B cell (primary cell): ENCODE data around the gene ABCC1. TPM values are rescaled to one million over a fixed set of nuclear protein-coding genes. Genes with fewer than 3 reads are reported as not detected.

ENCODE experiments used
- ATAC-seq: fragments of 200-7000 bp; cut with Tn5 transposase; one replicate; pipeline ENCODE4 v1.10.0; 2021; ENCODE audit warnings: low read depth, mild to moderate bottlenecking, moderate number of reproducible peaks, moderate library complexity
- CTCF ChIA-PET: fragments of 350-600 bp; sonication (Branson Sonifier 250); formaldehyde crosslinking; loops from one replicate; lab custom pipeline; 2021; ENCODE audit warnings: antibody characterized with exemption, inconsistent platforms; lab: Charles Lee
- POLR2A ChIA-PET: fragments of 350-600 bp; sonication (Branson Sonifier 250); formaldehyde crosslinking; loops from one replicate; lab custom pipeline; 2021; ENCODE audit warnings: antibody characterized with exemption; lab: Charles Lee
- DNase-seq: peaks from one replicate; pipeline ENCODE4 v3.0.0; 2013
- H2AFZ ChIP-seq: 2 replicates; pipeline ENCODE4 v1.6.1; 2012; ENCODE audit warnings: mild to moderate bottlenecking, low read depth, low read length; ENCODE audit not compliant: insufficient read depth, poor library complexity, severe bottlenecking
- H3K27ac ChIP-seq, 2 donors: 1 replicate in 1 of 2; 2 replicates in 1 of 2; pipeline ENCODE4 v1.5.1; 2012 to 2013; ENCODE audit warnings: low read length in 2 of 2, mild to moderate bottlenecking in 2 of 2, moderate library complexity in 1 of 2
- H3K27me3 ChIP-seq, 4 experiments: fragments of 200-600 bp in 1 of 4; sonication (generic) in 1 of 4; replicated peaks in 1 of 4; 1 replicate in 2 of 4; 2 replicates in 2 of 4; pipeline versions ENCODE4 v1.6.1 to v1.7.0; 2013 to 2016; ENCODE audit warnings: low read length in 3 of 4, mild to moderate bottlenecking in 2 of 4, mixed read lengths in 1 of 4, moderate library complexity in 1 of 4; ENCODE audit not compliant: insufficient read depth in 4 of 4, control insufficient read depth in 3 of 4; ENCODE audit errors: control extremely low read depth in 1 of 4
- H3K36me3 ChIP-seq, 2 experiments: replicated peaks in 1 of 2; 1 replicate in 1 of 2; 2 replicates in 1 of 2; pipeline versions ENCODE4 v1.6.1 to v1.7.1; 2013; ENCODE audit warnings: low read length in 1 of 2; ENCODE audit not compliant: insufficient read depth in 2 of 2, control insufficient read depth in 1 of 2; ENCODE audit errors: control extremely low read depth in 1 of 2, extremely low read depth in 1 of 2
- H3K4me1 ChIP-seq, 2 donors: fragments of 200-600 bp in 1 of 2; sonication (generic) in 1 of 2; 1 replicate in 1 of 2; 2 replicates in 1 of 2; pipeline versions ENCODE4 v1.5.1 to v1.6.1; 2013 to 2017; ENCODE audit warnings: low read length in 2 of 2; ENCODE audit not compliant: control insufficient read depth in 2 of 2, insufficient read depth in 2 of 2
- H3K4me2 ChIP-seq: replicated peaks from 2 replicates; pipeline ENCODE3; 2012; ENCODE audit warnings: mild to moderate bottlenecking, low read depth, low read length; ENCODE audit not compliant: poor library complexity, severe bottlenecking
- H3K4me3 ChIP-seq, 5 experiments: fragments of 200-600 bp in 1 of 5; sonication (generic) in 1 of 5; 1 replicate in 3 of 5; 2 replicates in 2 of 5; pipeline versions ENCODE4 v1.5.1 to v1.7.0; 2011 to 2016; ENCODE audit warnings: low read length in 4 of 5, mild to moderate bottlenecking in 4 of 5, low read depth in 2 of 5, control low read depth in 1 of 5, moderate library complexity in 1 of 5; ENCODE audit not compliant: insufficient read depth in 1 of 5; ENCODE audit errors: control extremely low read depth in 1 of 5, extremely low read depth in 1 of 5
- H3K79me2 ChIP-seq: fragments of 200-600 bp; sonication (generic); one replicate; pipeline ENCODE4 v1.6.0; 2016; ENCODE audit warnings: low read length; ENCODE audit not compliant: control insufficient read depth, insufficient read depth
- H3K9ac ChIP-seq: fragments of 200-600 bp; sonication (generic); 2 replicates; pipeline ENCODE4 v1.6.1; 2017; ENCODE audit warnings: mild to moderate bottlenecking, low read length, moderate library complexity
- H3K9me3 ChIP-seq, 3 donors: one replicate each; pipeline versions ENCODE4 v1.6.1 to v1.7.1; 2013; ENCODE audit warnings: low read length in 2 of 3; ENCODE audit not compliant: control insufficient read depth in 2 of 3, insufficient read depth in 1 of 3; ENCODE audit errors: control extremely low read depth in 1 of 3
- H4K20me1 ChIP-seq: 2 replicates; pipeline ENCODE4 v1.6.0; 2012; ENCODE audit warnings: mild to moderate bottlenecking, low read length; ENCODE audit not compliant: insufficient read depth, control insufficient read depth, poor library complexity, severe bottlenecking
- H3K27ac Mint-ChIP-seq: one replicate; pipeline ENCODE4 v1.8.0; 2021; ENCODE audit warnings: mixed read lengths
- H3K27me3 Mint-ChIP-seq: one replicate; pipeline ENCODE4 v1.8.0; 2021; ENCODE audit warnings: mixed read lengths
- H3K4me1 Mint-ChIP-seq: one replicate; pipeline ENCODE4 v1.8.0; 2021; ENCODE audit warnings: mixed read lengths
- H3K4me3 Mint-ChIP-seq: one replicate; pipeline ENCODE4 v1.8.0; 2021; ENCODE audit warnings: mixed read lengths
- H3K9me3 Mint-ChIP-seq: one replicate; pipeline ENCODE4 v1.8.0; 2022; ENCODE audit warnings: mixed read lengths; ENCODE audit not compliant: insufficient read depth
- CTCF ChIP-seq: fragments of 200-600 bp; IDR thresholded peaks from one replicate; pipeline ENCODE4 v1.8.0; 2022; ENCODE audit warnings: antibody characterized with exemption, mild to moderate bottlenecking
- EZH2 ChIP-seq: IDR thresholded peaks from 2 replicates; pipeline ENCODE4 v1.6.1; 2012; ENCODE audit warnings: borderline replicate concordance, low read depth, mild to moderate bottlenecking, moderate library complexity, low read length; ENCODE audit not compliant: insufficient read depth, poor library complexity, severe bottlenecking
- WGBS: methylation state at CpG from one replicate; pipeline ENCODE4 v1.1.5; 2013; ENCODE audit warnings: missing lambda C conversion rate; ENCODE audit not compliant: insufficient coverage; 5-methylcytosine and 5-hydroxymethylcytosine counted together
- intact Hi-C: fragments of 100-400 bp; cut with micrococcal nuclease; formaldehyde crosslinking; loops from one replicate; pipeline ENCODE4 v1.10.0; 2022
- polyA plus RNA-seq: library from polyadenylated mRNA; depleted of rRNA; stranded (reverse); fragments of >200 nt; gene quantifications from 2 replicates; pipeline ENCODE4 v1.2.3, GENCODE V29; 2012
- total RNA-seq, 2 donors: library from RNA; stranded (reverse); fragments of 120-200 nt in 1 of 2; gene quantifications; 1 replicate in 1 of 2; 2 replicates in 1 of 2; pipeline versions ENCODE4 v1.2.3 to v1.2.4, GENCODE V29; 2013 to 2022

Gene ABCC1
- total and polyA plus RNA-seq, 2 donors (not counting 1 experiment from before 2014, with no cell fraction given): 21.8 to 73.0 TPM

- ATAC-seq: no peak
These were observed 95.9 kb downstream of the ABCC1 start for GRCh38 chr16:16045296-16045695.

GRCh38 chr16:16045879-16046278 is 96.5 kb downstream of the ABCC1 start:
- H3K79me2 ChIP-seq: peaks cover 10% of the 10 kb centered on the region
- H3K27ac ChIP-seq: no peak overlapping the region
- no peaks in the 10 kb centered on the region for H3K9me3 ChIP-seq
- 69% methylated on average over 12 of the region's 12 CpGs for WGBS
- no peaks in the 10 kb centered on the region for H3K27me3 Mint-ChIP-seq
- DNase-seq (peak; percentile 27), ATAC-seq (no peak)
- H3K4me1 Mint-ChIP-seq: peaks cover 10% of the 10 kb centered on the region
- no peak overlapping the region for H3K4me3 ChIP-seq
- no peak overlapping the region for H3K27ac Mint-ChIP-seq
- no peaks in the 10 kb centered on the region for H4K20me1 ChIP-seq
- H3K4me2 ChIP-seq: no peak overlapping the region
- TF ChIP-seq CTCF: no peak
- no peak for TF ChIP-seq EZH2
- intact Hi-C loops: no loop called here
- no peak overlapping the region for H3K4me3 Mint-ChIP-seq
- POLR2A ChIA-PET: no interaction called here
- peaks cover 0 to 4% of the 10 kb centered on the region in 2 donors for H3K4me1 ChIP-seq
- H3K27me3 ChIP-seq: no peaks in the 10 kb centered on the region
- H2AFZ ChIP-seq: no peak overlapping the region
- H3K9me3 Mint-ChIP-seq: no peaks in the 10 kb centered on the region
- H3K9ac ChIP-seq: no peak overlapping the region
- CTCF ChIA-PET: interaction anchor here (1.1 to 1.4 kb wide), 2 partner anchors 11 to 14 kb away, joined by 3 to 6 read pairs; no protein-coding TSS in a partner anchor
- H3K36me3 ChIP-seq: peaks cover 0 to 65% of the 10 kb centered on the region in 2 experiments

More at GRCh38 chr16:16045296-16045695, 95.9 kb downstream of the ABCC1 start:
- no peak overlapping the region for H3K4me2 ChIP-seq
- ChIA-PET POLR2A (no interaction called here), CTCF (interaction anchor here (1.0 to 1.4 kb wide), 3 partner anchors 12 to 15 kb away, joined by 3 to 6 read pairs (median 3); no protein-coding TSS in a partner anchor)
- peaks cover 0 to 69% of the 10 kb centered on the region in 2 experiments for H3K36me3 ChIP-seq
- no peak overlapping the region for H3K27ac ChIP-seq
- peaks cover 0 to 4% of the 10 kb centered on the region in 2 donors for H3K4me1 ChIP-seq
- Mint-ChIP-seq H3K9me3 (no peaks in the 10 kb centered on the region), H3K4me3 (no peak overlapping the region), H3K27ac (no peak overlapping the region), H3K27me3 (no peaks in the 10 kb centered on the region), H3K4me1 (peaks cover 8% of the 10 kb centered on the region)
- no peaks in the 10 kb centered on the region for H3K9me3 ChIP-seq
- H3K79me2 ChIP-seq: peaks cover 12% of the 10 kb centered on the region
- WGBS: no CpG with 5 or more reads among the region's 2 CpGs
- H3K4me3 ChIP-seq: no peak overlapping the region
- no peak for DNase-seq
- no peak overlapping the region for H2AFZ ChIP-seq
- no peaks in the 10 kb centered on the region for H4K20me1 ChIP-seq
- TF ChIP-seq EZH2: no peak
- no peak for TF ChIP-seq CTCF
- intact Hi-C loops: no loop called here
- H3K27me3 ChIP-seq: no peaks in the 10 kb centered on the region
- H3K9ac ChIP-seq: no peak overlapping the region
